ENCODE measurements around the gene RFX3.

Gene RFX3

DNA sequence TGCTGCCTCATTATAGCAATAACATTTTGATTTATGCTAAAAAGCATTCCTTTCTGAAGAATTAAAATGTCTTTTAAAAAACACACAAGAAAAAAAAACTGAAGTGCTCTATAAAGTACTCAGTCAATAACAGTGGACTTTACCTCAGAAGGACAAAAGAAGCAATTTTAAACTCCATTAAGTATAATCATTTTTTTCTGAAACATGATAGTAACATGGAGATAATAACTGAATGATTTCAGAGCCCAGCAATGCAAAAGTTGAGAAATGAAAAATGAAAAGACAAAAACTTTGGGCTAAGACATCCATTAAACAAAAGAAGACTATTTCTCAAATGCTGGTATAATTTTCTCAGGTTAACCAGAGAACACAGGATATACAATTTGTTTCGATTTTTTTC, 78.7 kb downstream of the RFX3 start:
- Histone ChIP-seq H3K4me1 (ENCODE audit: control insufficient read depth, insufficient read depth, low read length) (no peaks in the 10 kb centered on the region), H3K9me3 (ENCODE audit: control insufficient read depth, insufficient read depth, low read length) (no peaks in the 10 kb centered on the region), H3K9ac (ENCODE audit: low read depth, low read length) (no peak overlapping the region), H3K4me3 (ENCODE audit: low read depth, low read length) (no peak overlapping the region), H3K27me3 (ENCODE audit: control insufficient read depth, insufficient read depth, low read length) (no peaks in the 10 kb centered on the region), H3K36me3 (ENCODE audit: control insufficient read depth, insufficient read depth, low read length) (no peaks in the 10 kb centered on the region)

GRCh38 chr9:3446313-3446712, 79.5 kb downstream of the RFX3 start:
- H3K9ac ChIP-seq (ENCODE audit: low read depth, low read length): no peak overlapping the region

GRCh38 chr9:3444016-3444415, 81.8 kb downstream of the RFX3 start:
- Histone ChIP-seq H3K27me3 (ENCODE audit: control insufficient read depth, insufficient read depth, low read length) (no peaks in the 10 kb centered on the region), H3K4me1 (ENCODE audit: control insufficient read depth, insufficient read depth, low read length) (no peaks in the 10 kb centered on the region), H3K36me3 (ENCODE audit: control insufficient read depth, insufficient read depth, low read length) (no peaks in the 10 kb centered on the region), H3K9me3 (ENCODE audit: control insufficient read depth, insufficient read depth, low read length) (no peaks in the 10 kb centered on the region), H3K9ac (ENCODE audit: low read depth, low read length) (no peak overlapping the region), H3K4me3 (ENCODE audit: low read depth, low read length) (no peak overlapping the region)

More at GRCh38 chr9:3446313-3446712, 79.5 kb downstream of the RFX3 start:
- no peaks in the 10 kb centered on the region for H3K4me1 ChIP-seq (ENCODE audit: control insufficient read depth, insufficient read depth, low read length)
- H3K27me3 ChIP-seq (ENCODE audit: control insufficient read depth, insufficient read depth, low read length): no peaks in the 10 kb centered on the region
- H3K4me3 ChIP-seq (ENCODE audit: low read depth, low read length): no peak overlapping the region
- no peaks in the 10 kb centered on the region for H3K36me3 ChIP-seq (ENCODE audit: control insufficient read depth, insufficient read depth, low read length)
- H3K9me3 ChIP-seq (ENCODE audit: control insufficient read depth, insufficient read depth, low read length): no peaks in the 10 kb centered on the region

DNA sequence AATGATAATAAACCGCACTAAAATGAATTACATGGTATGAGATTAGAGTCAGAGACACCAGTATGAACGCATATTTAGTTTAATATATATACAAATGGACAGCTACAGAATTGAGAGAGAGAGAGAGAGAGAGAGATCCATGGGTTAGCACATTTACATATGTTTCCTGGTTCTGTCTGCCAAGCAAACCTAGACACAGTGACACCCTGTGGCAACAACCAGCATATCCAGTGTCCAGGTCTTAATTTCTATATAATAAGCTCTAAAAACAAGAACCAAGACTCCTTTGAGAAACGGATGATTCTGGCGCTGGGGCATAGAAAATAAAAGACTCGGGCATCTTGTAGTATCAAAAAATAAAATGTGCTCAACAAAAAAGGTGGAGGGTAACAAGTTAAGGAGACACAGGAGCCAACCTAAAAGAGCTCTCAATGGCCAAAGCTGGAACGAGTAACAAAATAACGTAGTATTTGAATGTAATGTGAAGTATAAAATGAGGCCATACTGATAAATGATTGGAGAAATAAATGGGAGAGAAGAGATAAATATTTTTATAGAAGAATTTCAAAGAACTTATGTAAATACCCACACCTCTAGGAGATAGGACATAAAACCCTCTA, 84.5 kb downstream of the RFX3 start:
- no peaks in the 10 kb centered on the region for H3K4me1 ChIP-seq (ENCODE audit: control insufficient read depth, insufficient read depth, low read length)
- no peak overlapping the region for H3K4me3 ChIP-seq (ENCODE audit: low read depth, low read length)
- no peak overlapping the region for H3K9ac ChIP-seq (ENCODE audit: low read depth, low read length)
- H3K36me3 ChIP-seq (ENCODE audit: control insufficient read depth, insufficient read depth, low read length): no peaks in the 10 kb centered on the region
- H3K27me3 ChIP-seq (ENCODE audit: control insufficient read depth, insufficient read depth, low read length): no peaks in the 10 kb centered on the region
- H3K9me3 ChIP-seq (ENCODE audit: control insufficient read depth, insufficient read depth, low read length): no peaks in the 10 kb centered on the region

GRCh38 chr9:3436629-3437420, 89.0 kb downstream of the RFX3 start:
- Histone ChIP-seq H3K27me3 (ENCODE audit: control insufficient read depth, insufficient read depth, low read length) (no peaks in the 10 kb centered on the region), H3K4me1 (ENCODE audit: control insufficient read depth, insufficient read depth, low read length) (no peaks in the 10 kb centered on the region), H3K4me3 (ENCODE audit: low read depth, low read length) (no peak overlapping the region), H3K9me3 (ENCODE audit: control insufficient read depth, insufficient read depth, low read length) (no peaks in the 10 kb centered on the region), H3K9ac (ENCODE audit: low read depth, low read length) (no peak overlapping the region), H3K36me3 (ENCODE audit: control insufficient read depth, insufficient read depth, low read length) (no peaks in the 10 kb centered on the region)

GRCh38 chr9:3435732-3436131, 90.1 kb downstream of the RFX3 start:
- Histone ChIP-seq H3K36me3 (ENCODE audit: control insufficient read depth, insufficient read depth, low read length) (no peaks in the 10 kb centered on the region), H3K4me3 (ENCODE audit: low read depth, low read length) (no peak overlapping the region), H3K27me3 (ENCODE audit: control insufficient read depth, insufficient read depth, low read length) (no peaks in the 10 kb centered on the region), H3K4me1 (ENCODE audit: control insufficient read depth, insufficient read depth, low read length) (no peaks in the 10 kb centered on the region), H3K9ac (ENCODE audit: low read depth, low read length) (no peak overlapping the region), H3K9me3 (ENCODE audit: control insufficient read depth, insufficient read depth, low read length) (no peaks in the 10 kb centered on the region)

GRCh38 chr9:3434594-3434993, 91.2 kb downstream of the RFX3 start:
- no peaks in the 10 kb centered on the region for H3K9me3 ChIP-seq (ENCODE audit: control insufficient read depth, insufficient read depth, low read length)
- no peaks in the 10 kb centered on the region for H3K4me1 ChIP-seq (ENCODE audit: control insufficient read depth, insufficient read depth, low read length)
- no peaks in the 10 kb centered on the region for H3K36me3 ChIP-seq (ENCODE audit: control insufficient read depth, insufficient read depth, low read length)

DNA sequence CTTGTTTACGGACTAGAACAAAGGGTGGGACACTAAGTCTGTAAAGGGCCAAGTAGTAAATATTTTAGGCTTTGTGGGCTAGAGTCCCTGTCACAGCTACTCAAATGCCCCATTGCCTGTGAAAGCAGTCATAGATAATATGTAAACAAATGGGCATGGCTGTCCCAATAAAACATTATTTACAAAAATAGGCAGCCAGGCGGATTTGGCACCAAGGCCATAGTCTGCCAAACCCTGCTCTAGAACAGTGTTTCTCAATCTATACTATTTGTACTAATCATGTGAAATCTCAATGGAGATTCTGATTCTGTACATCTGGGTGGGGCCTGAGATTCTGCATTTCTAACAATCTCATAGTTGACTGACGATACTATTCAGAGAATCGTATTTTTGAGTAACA, 92.0 kb downstream of the RFX3 start:
- H3K27me3 ChIP-seq (ENCODE audit: control insufficient read depth, insufficient read depth, low read length): no peaks in the 10 kb centered on the region
- H3K4me1 ChIP-seq (ENCODE audit: control insufficient read depth, insufficient read depth, low read length): no peaks in the 10 kb centered on the region
- H3K9me3 ChIP-seq (ENCODE audit: control insufficient read depth, insufficient read depth, low read length): no peaks in the 10 kb centered on the region
- H3K9ac ChIP-seq (ENCODE audit: low read depth, low read length): no peak overlapping the region
- H3K36me3 ChIP-seq (ENCODE audit: control insufficient read depth, insufficient read depth, low read length): no peaks in the 10 kb centered on the region
- H3K4me3 ChIP-seq (ENCODE audit: low read depth, low read length): no peak overlapping the region

More at GRCh38 chr9:3434594-3434993, 91.2 kb downstream of the RFX3 start:
- H3K9ac ChIP-seq (ENCODE audit: low read depth, low read length): no peak overlapping the region
- no peak overlapping the region for H3K4me3 ChIP-seq (ENCODE audit: low read depth, low read length)
- no peaks in the 10 kb centered on the region for H3K27me3 ChIP-seq (ENCODE audit: control insufficient read depth, insufficient read depth, low read length)

DNA sequence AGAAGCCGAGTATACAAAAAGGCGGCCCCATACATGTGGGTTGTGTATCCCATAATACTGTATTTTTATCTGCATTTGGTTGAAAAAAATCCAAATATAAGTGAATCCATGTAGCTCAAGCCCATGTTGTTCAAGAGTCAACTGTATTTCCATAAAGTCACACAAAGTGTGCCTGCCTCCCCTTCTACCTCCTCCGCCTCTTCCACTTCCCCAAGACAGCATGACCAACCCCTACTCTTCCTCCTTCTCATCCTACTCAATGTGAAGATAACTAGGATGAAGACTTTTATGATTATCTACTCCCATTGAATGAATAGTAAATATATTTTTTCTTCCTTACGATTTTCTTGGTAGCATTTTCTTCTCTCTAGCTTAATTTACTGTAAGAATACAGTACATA, 92.7 kb downstream of the RFX3 start:
- H3K4me3 ChIP-seq (ENCODE audit: low read depth, low read length): no peak overlapping the region

GRCh38 chr9:3431890-3432289, 93.9 kb downstream of the RFX3 start:
- H3K4me3 ChIP-seq (ENCODE audit: low read depth, low read length): no peak overlapping the region
- H3K9me3 ChIP-seq (ENCODE audit: control insufficient read depth, insufficient read depth, low read length): no peaks in the 10 kb centered on the region
- no peaks in the 10 kb centered on the region for H3K4me1 ChIP-seq (ENCODE audit: control insufficient read depth, insufficient read depth, low read length)
- H3K9ac ChIP-seq (ENCODE audit: low read depth, low read length): no peak overlapping the region
- H3K27me3 ChIP-seq (ENCODE audit: control insufficient read depth, insufficient read depth, low read length): no peaks in the 10 kb centered on the region
- H3K36me3 ChIP-seq (ENCODE audit: control insufficient read depth, insufficient read depth, low read length): no peaks in the 10 kb centered on the region

More for the DNA sequence above, 92.7 kb downstream of the RFX3 start:
- H3K36me3 ChIP-seq (ENCODE audit: control insufficient read depth, insufficient read depth, low read length): no peaks in the 10 kb centered on the region
- H3K4me1 ChIP-seq (ENCODE audit: control insufficient read depth, insufficient read depth, low read length): no peaks in the 10 kb centered on the region
- H3K9me3 ChIP-seq (ENCODE audit: control insufficient read depth, insufficient read depth, low read length): no peaks in the 10 kb centered on the region
- H3K27me3 ChIP-seq (ENCODE audit: control insufficient read depth, insufficient read depth, low read length): no peaks in the 10 kb centered on the region
- no peak overlapping the region for H3K9ac ChIP-seq (ENCODE audit: low read depth, low read length)

- Histone ChIP-seq H3K9ac (ENCODE audit: low read depth, low read length) (no peak overlapping the region), H3K4me3 (ENCODE audit: low read depth, low read length) (no peak overlapping the region), H3K4me1 (ENCODE audit: control insufficient read depth, insufficient read depth, low read length) (no peaks in the 10 kb centered on the region)
These were observed 105.9 kb downstream of the RFX3 start for GRCh38 chr9:3419893-3420292.

DNA sequence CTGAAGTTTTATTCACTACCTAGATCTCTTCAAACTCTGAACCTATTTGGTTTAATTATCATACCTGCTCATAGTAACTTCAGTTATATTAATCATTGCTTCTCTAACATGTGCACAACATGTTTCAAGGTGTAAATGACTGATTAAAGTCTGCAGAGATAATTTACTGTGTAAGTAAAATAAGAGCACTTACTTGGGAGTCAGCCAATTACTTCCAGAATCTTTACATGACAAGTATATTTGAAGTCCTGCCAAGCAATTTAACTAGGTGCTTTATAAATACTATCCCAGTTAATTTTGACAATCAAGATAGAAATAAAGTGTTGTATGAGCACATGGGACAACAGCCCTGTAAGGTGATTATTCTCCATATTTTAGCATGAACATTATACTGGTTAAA, 109.9 kb downstream of the RFX3 start:
- H3K27me3 ChIP-seq (ENCODE audit: control insufficient read depth, insufficient read depth, low read length): no peaks in the 10 kb centered on the region
- H3K9me3 ChIP-seq (ENCODE audit: control insufficient read depth, insufficient read depth, low read length): no peaks in the 10 kb centered on the region
- no peak overlapping the region for H3K9ac ChIP-seq (ENCODE audit: low read depth, low read length)
- no peak overlapping the region for H3K4me3 ChIP-seq (ENCODE audit: low read depth, low read length)
- no peaks in the 10 kb centered on the region for H3K36me3 ChIP-seq (ENCODE audit: control insufficient read depth, insufficient read depth, low read length)
- H3K4me1 ChIP-seq (ENCODE audit: control insufficient read depth, insufficient read depth, low read length): no peaks in the 10 kb centered on the region

More at GRCh38 chr9:3419893-3420292, 105.9 kb downstream of the RFX3 start:
- H3K36me3 ChIP-seq (ENCODE audit: control insufficient read depth, insufficient read depth, low read length): no peaks in the 10 kb centered on the region
- H3K27me3 ChIP-seq (ENCODE audit: control insufficient read depth, insufficient read depth, low read length): no peaks in the 10 kb centered on the region
- no peaks in the 10 kb centered on the region for H3K9me3 ChIP-seq (ENCODE audit: control insufficient read depth, insufficient read depth, low read length)
